AG20443 (cell line): ENCODE measurements around the gene PRICKLE2.

ENCODE experiments used
- DNase-seq: peaks from one replicate; pipeline ENCODE4 v3.0.0; 2012; ENCODE audit warnings: low spot score, mixed read lengths

Gene PRICKLE2

GRCh38 chr3:64247991-64248646, 22.9 kb upstream of the PRICKLE2 start:
- no peak for DNase-seq

- DNase-seq: peak; percentile 29
Measured at GRCh38 chr3:64244011-64244942, 19.0 kb upstream of the PRICKLE2 start.

- DNase-seq: no peak
Measured at GRCh38 chr3:64242435-64242834, 17.2 kb upstream of the PRICKLE2 start.

GRCh38 chr3:64240959-64241358, 15.7 kb upstream of the PRICKLE2 start:
- no peak for DNase-seq

GRCh38 chr3:64240396-64240795, 15.1 kb upstream of the PRICKLE2 start:
- no peak for DNase-seq

GRCh38 chr3:64239841-64240240, 14.6 kb upstream of the PRICKLE2 start:
- DNase-seq: no peak

GRCh38 chr3:64238971-64239667, 13.9 kb upstream of the PRICKLE2 start:
- DNase-seq: peak; percentile 94

- DNase-seq: no peak
Measured at GRCh38 chr3:64237083-64237482, 11.8 kb upstream of the PRICKLE2 start.

GRCh38 chr3:64235605-64236004, 10.3 kb upstream of the PRICKLE2 start:
- no peak for DNase-seq

- DNase-seq: no peak
Measured at GRCh38 chr3:64234571-64234970, 9.3 kb upstream of the PRICKLE2 start.

- no peak for DNase-seq
Measured at GRCh38 chr3:64232821-64233220, 7.6 kb upstream of the PRICKLE2 start.

GRCh38 chr3:64229903-64230302, 4.6 kb upstream of the PRICKLE2 start:
- DNase-seq: peak; percentile 17

GRCh38 chr3:64228110-64228509, 2.8 kb upstream of the PRICKLE2 start:
- DNase-seq: no peak

- no peak for DNase-seq
Measured at GRCh38 chr3:64226730-64227129, 1.5 kb upstream of the PRICKLE2 start.

- no peak for DNase-seq
Measured at GRCh38 chr3:64225695-64226499, 631 bp upstream of the PRICKLE2 start.

- DNase-seq: peak; percentile 23
Measured at GRCh38 chr3:64223791-64224745, 1.2 kb downstream of the PRICKLE2 start.

- DNase-seq: no peak
Measured at GRCh38 chr3:64222501-64223111, 2.7 kb downstream of the PRICKLE2 start.

- DNase-seq: no peak
Measured at GRCh38 chr3:64221571-64222257, 3.6 kb downstream of the PRICKLE2 start.

- peak; percentile 39 for DNase-seq
Measured at GRCh38 chr3:64220161-64220914, 4.9 kb downstream of the PRICKLE2 start.
